DMS153 (cell line): ENCODE results near the gene KLK4.
"Not testable (repeated sequence)": the region's sequence is repeated elsewhere in the genome, so short reads cannot be mapped to it uniquely, and the experiment has no call there.

Experiments used
- DNase-seq: peaks from one replicate; lab custom pipeline; 2025; lab: John Stamatoyannopoulos, UW

The KLK4 gene

GRCh38 chr19:50912727-50913716, 1.8 kb upstream of the KLK4 start:
- DNase-seq = no peak

- no peak for DNase-seq
Observed at GRCh38 chr19:50912102-50912599, 956 bp upstream of the KLK4 start.

GRCh38 chr19:50910722-50911121, 473 bp downstream of the KLK4 start:
- no peak for DNase-seq

GRCh38 chr19:50909240-50910070, 1.7 kb downstream of the KLK4 start:
- DNase-seq = peak; percentile 62

- no peak for DNase-seq
Observed at GRCh38 chr19:50908336-50908735, 2.9 kb downstream of the KLK4 start.

GRCh38 chr19:50906217-50906616, 5.0 kb downstream of the KLK4 start:
- DNase-seq = no peak

- DNase-seq = no peak
Observed at GRCh38 chr19:50902640-50903039, 8.6 kb downstream of the KLK4 start.

DNA sequence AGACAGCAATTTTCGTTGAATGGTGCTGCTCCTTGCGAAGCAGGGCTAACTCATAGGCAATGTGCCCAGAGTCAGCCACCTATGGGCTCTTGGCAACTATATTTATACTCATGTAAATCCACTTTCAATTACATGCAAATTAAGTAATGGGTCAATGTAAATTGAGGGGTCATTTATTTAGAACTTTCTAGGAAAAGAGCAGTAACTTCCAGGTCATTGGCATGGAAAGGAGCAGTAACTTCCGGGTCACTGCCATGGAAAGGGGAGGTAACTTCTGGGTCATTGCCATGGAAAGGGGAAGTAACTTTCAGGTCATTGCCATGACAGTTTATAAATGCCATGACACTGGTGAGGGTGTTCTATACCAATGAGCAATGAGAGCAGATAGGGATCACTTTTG, 11.6 kb downstream of the KLK4 start:
- no peak for DNase-seq

DNA sequence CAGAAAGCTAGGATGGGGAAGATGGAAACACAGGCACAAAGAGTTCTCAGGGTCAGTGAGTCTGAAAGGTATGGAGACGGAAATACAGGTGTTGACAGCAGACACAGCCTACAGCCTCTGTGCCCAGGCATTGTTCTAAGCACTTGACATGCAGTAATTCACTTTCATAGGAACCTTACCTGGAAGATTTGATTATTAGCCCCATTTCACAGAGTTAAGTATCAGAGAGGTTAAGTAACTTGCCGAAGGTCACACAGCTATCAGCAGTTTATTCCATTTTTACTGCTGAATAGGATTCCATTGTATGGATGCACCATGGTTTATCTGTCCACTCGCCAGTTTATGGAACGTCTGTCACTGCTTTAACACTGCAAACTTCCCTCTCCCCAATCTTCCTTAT, 13.2 kb downstream of the KLK4 start:
- DNase-seq = no peak

DNA sequence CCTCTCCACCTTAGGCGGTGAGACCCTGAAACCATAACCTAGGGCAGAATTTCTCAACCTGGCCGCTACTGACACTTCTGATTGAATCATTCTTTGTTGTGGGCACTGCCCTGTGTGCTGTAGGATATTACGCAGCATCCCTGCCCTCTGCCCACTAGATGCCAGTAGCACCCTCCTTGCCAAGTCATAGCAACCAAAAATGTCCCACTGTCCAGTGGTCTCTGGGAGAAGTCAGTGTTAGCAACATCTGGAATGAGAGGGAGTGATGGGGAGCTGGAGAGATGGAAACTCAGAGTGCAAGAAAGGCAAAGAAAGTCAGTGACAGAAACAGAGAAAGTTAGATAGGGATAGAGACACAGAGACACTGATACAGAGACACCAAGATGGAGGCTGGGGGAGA, 13.6 kb downstream of the KLK4 start:
- DNase-seq = no peak

- DNase-seq = no peak
Observed at GRCh38 chr19:50897191-50897607, 14.0 kb downstream of the KLK4 start.

GRCh38 chr19:50896591-50897190, 14.5 kb downstream of the KLK4 start:
- DNase-seq = peak; percentile 85

GRCh38 chr19:50896089-50896590, 15.1 kb downstream of the KLK4 start:
- DNase-seq = not testable (repeated sequence)

GRCh38 chr19:50894478-50895356, 16.5 kb downstream of the KLK4 start:
- DNase-seq = no peak

DNA sequence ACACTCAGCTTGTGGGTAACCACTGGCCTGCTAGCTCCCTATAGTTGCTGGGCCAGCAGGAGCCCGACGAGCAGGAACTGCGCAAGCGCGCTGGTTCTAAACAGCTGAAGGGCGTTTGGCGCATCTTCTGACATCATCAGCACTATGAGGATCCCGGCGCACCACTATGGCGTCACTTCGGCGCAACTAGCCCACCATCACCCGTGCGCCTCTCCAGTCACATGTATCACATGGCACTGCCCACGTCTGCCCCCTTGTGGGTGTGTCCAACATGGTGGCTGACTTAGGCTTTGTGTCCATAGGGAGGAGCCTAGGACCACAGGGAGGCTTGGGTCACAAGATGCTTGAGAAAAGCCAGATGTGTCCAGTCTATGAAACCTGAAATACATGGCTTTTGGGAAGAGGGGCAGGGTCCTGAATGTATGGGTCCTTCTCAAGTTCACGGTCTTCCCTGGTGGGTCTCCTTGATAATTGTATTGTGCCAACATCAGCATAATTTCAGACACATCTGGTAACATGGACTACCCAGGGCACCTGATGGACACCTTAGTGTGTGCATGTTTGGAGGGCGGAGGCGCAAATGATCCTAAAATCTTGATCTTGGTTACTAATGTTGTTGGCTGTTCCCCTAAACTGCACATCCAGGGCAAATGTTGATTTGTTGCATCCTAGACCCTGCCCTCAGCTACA, 18.0 kb downstream of the KLK4 start:
- peak; percentile 3 for DNase-seq

DNA sequence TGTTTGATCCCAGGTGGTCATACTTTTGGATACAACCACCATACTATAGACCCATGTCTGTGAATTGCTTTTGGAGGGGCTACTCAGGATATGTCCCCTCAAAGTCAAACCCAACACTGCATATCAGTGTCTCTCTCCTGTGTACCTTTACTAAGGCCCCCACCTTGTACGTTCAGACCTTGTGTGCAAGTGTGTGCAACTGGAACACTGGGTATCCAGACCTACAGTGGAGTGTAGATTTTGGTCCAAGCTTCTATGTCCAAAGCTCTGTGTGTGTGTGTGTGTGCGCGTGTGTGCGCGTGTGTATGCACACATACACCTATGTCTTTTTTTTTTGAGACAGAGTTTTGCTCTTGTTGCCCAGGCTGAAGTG, 20.0 kb downstream of the KLK4 start:
- DNase-seq = no peak

DNA sequence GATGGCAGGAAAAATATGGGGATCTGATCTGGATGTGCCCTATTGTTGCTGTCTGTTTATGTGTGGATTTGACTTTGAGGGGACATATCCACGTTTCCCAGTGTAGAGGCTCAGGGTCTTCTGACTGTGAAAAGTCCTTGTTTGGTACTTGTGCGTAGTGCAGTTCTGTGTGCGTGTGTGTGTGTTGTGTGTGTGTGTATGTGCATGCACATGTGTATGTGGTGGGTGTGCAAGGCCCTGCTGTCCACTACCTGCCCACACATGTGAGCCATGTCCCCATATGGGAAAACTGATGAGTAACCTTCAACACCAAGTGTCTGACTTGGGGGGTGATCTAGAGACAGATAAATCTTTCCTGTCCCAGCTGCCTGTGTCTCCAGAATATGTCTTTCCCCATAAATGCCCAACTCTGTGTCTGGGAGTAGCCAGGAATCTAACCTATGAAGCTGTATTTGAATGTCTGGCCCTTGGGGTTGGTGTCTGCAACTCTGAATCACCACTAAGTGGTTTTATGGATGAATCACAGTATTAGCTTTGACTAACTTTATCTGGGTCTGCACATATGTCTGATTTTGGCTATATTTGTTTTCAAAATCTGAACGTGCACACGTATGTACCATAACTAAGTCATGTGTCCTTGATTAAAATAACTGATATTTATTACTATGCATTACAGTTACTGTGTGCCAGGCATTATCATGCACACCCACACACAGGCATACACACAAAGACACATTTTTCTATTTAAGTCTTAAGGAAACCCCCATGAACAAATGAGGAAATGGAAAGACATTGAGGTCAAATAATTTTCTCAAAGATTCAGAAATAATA, 20.6 kb downstream of the KLK4 start:
- no peak for DNase-seq

DNA sequence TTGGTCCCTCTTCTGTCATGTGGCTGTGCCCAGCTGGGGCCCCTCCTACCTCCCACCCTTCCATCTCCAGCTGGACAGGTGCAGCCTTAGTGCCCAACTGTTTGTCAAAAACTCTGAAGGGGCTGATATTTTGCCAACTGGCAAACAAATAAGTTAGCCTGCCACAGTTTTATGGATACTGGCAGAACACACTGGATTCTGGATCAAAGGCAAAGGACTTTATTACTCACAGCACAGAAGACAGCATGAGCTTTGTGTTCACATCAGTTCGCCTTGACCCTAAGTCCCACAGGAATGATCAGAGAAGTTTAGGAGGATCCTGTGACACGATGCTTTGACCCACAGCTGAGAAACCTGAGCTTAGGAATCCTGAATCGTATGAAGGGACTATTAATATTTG, 21.6 kb downstream of the KLK4 start:
- no peak for DNase-seq

DNA sequence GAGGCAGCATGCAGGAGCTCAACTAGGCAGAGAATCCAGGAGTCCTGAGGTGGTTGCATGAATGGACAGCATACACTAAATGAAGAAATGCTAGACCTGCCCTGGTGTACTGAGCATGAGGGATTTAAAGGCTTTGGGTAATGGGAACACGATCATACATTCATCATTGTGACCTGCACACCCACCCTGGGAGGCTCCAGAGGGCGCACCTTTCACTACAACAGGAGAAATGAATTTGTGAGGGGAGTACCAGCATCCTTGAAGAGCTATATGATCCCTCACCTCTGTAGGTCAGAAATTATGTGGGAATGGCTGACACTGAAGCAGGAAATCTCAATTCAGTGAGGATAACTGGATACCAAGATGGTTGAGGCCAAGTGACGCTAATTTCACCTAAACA, 29.0 kb downstream of the KLK4 start:
- DNase-seq = no peak

DNA sequence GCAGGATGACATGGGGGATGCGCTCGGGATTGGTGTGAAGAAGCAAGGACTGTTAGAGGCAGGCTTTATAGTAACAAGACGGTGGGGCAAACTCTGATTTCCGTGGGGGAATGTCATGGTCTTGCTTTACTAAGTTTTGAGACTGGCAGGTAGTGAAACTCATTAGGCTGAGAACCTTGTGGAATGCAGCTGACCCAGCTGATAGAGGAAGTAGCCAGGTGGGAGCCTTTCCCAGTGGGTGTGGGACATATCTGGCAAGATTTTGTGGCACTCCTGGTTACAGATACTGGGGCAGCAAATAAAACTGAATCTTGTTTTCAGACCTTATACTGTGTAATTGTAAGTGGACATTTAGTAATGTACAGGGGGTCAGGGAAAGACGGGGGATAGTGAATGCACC, 31.0 kb downstream of the KLK4 start:
- no peak for DNase-seq
